B cell (primary cell): ENCODE data around the gene RFWD3. TPM values are rescaled to one million over a fixed set of nuclear protein-coding genes. Genes with fewer than 3 reads are reported as not detected.

Experiments used
- ATAC-seq: fragments of 200-7000 bp; cut with Tn5 transposase; one replicate; pipeline ENCODE4 v1.10.0; 2021; ENCODE audit warnings: low read depth, mild to moderate bottlenecking, moderate number of reproducible peaks, moderate library complexity
- CTCF ChIA-PET: fragments of 350-600 bp; sonication (Branson Sonifier 250); formaldehyde crosslinking; loops from one replicate; lab custom pipeline; 2021; ENCODE audit warnings: antibody characterized with exemption, inconsistent platforms; lab: Charles Lee
- POLR2A ChIA-PET: fragments of 350-600 bp; sonication (Branson Sonifier 250); formaldehyde crosslinking; loops from one replicate; lab custom pipeline; 2021; ENCODE audit warnings: antibody characterized with exemption; lab: Charles Lee
- DNase-seq: peaks from one replicate; pipeline ENCODE4 v3.0.0; 2013
- H2AFZ ChIP-seq: 2 replicates; pipeline ENCODE4 v1.6.1; 2012; ENCODE audit warnings: mild to moderate bottlenecking, low read depth, low read length; ENCODE audit not compliant: insufficient read depth, poor library complexity, severe bottlenecking
- H3K27ac ChIP-seq, 2 donors: 1 replicate in 1 of 2; 2 replicates in 1 of 2; pipeline ENCODE4 v1.5.1; 2012 to 2013; ENCODE audit warnings: low read length in 2 of 2, mild to moderate bottlenecking in 2 of 2, moderate library complexity in 1 of 2
- H3K27me3 ChIP-seq, 4 experiments: fragments of 200-600 bp in 1 of 4; sonication (generic) in 1 of 4; replicated peaks in 1 of 4; 1 replicate in 2 of 4; 2 replicates in 2 of 4; pipeline versions ENCODE4 v1.6.1 to v1.7.0; 2013 to 2016; ENCODE audit warnings: low read length in 3 of 4, mild to moderate bottlenecking in 2 of 4, mixed read lengths in 1 of 4, moderate library complexity in 1 of 4; ENCODE audit not compliant: insufficient read depth in 4 of 4, control insufficient read depth in 3 of 4; ENCODE audit errors: control extremely low read depth in 1 of 4
- H3K36me3 ChIP-seq, 2 experiments: replicated peaks in 1 of 2; 1 replicate in 1 of 2; 2 replicates in 1 of 2; pipeline versions ENCODE4 v1.6.1 to v1.7.1; 2013; ENCODE audit warnings: low read length in 1 of 2; ENCODE audit not compliant: insufficient read depth in 2 of 2, control insufficient read depth in 1 of 2; ENCODE audit errors: control extremely low read depth in 1 of 2, extremely low read depth in 1 of 2
- H3K4me1 ChIP-seq, 2 donors: fragments of 200-600 bp in 1 of 2; sonication (generic) in 1 of 2; 1 replicate in 1 of 2; 2 replicates in 1 of 2; pipeline versions ENCODE4 v1.5.1 to v1.6.1; 2013 to 2017; ENCODE audit warnings: low read length in 2 of 2; ENCODE audit not compliant: control insufficient read depth in 2 of 2, insufficient read depth in 2 of 2
- H3K4me2 ChIP-seq: replicated peaks from 2 replicates; pipeline ENCODE3; 2012; ENCODE audit warnings: mild to moderate bottlenecking, low read depth, low read length; ENCODE audit not compliant: poor library complexity, severe bottlenecking
- H3K4me3 ChIP-seq, 5 experiments: fragments of 200-600 bp in 1 of 5; sonication (generic) in 1 of 5; 1 replicate in 3 of 5; 2 replicates in 2 of 5; pipeline versions ENCODE4 v1.5.1 to v1.7.0; 2011 to 2016; ENCODE audit warnings: low read length in 4 of 5, mild to moderate bottlenecking in 4 of 5, low read depth in 2 of 5, control low read depth in 1 of 5, moderate library complexity in 1 of 5; ENCODE audit not compliant: insufficient read depth in 1 of 5; ENCODE audit errors: control extremely low read depth in 1 of 5, extremely low read depth in 1 of 5
- H3K79me2 ChIP-seq: fragments of 200-600 bp; sonication (generic); one replicate; pipeline ENCODE4 v1.6.0; 2016; ENCODE audit warnings: low read length; ENCODE audit not compliant: control insufficient read depth, insufficient read depth
- H3K9ac ChIP-seq: fragments of 200-600 bp; sonication (generic); 2 replicates; pipeline ENCODE4 v1.6.1; 2017; ENCODE audit warnings: mild to moderate bottlenecking, low read length, moderate library complexity
- H3K9me3 ChIP-seq, 3 donors: one replicate each; pipeline versions ENCODE4 v1.6.1 to v1.7.1; 2013; ENCODE audit warnings: low read length in 2 of 3; ENCODE audit not compliant: control insufficient read depth in 2 of 3, insufficient read depth in 1 of 3; ENCODE audit errors: control extremely low read depth in 1 of 3
- H4K20me1 ChIP-seq: 2 replicates; pipeline ENCODE4 v1.6.0; 2012; ENCODE audit warnings: mild to moderate bottlenecking, low read length; ENCODE audit not compliant: insufficient read depth, control insufficient read depth, poor library complexity, severe bottlenecking
- H3K27ac Mint-ChIP-seq: one replicate; pipeline ENCODE4 v1.8.0; 2021; ENCODE audit warnings: mixed read lengths
- H3K27me3 Mint-ChIP-seq: one replicate; pipeline ENCODE4 v1.8.0; 2021; ENCODE audit warnings: mixed read lengths
- H3K4me1 Mint-ChIP-seq: one replicate; pipeline ENCODE4 v1.8.0; 2021; ENCODE audit warnings: mixed read lengths
- H3K4me3 Mint-ChIP-seq: one replicate; pipeline ENCODE4 v1.8.0; 2021; ENCODE audit warnings: mixed read lengths
- H3K9me3 Mint-ChIP-seq: one replicate; pipeline ENCODE4 v1.8.0; 2022; ENCODE audit warnings: mixed read lengths; ENCODE audit not compliant: insufficient read depth
- EZH2 ChIP-seq: IDR thresholded peaks from 2 replicates; pipeline ENCODE4 v1.6.1; 2012; ENCODE audit warnings: borderline replicate concordance, low read depth, mild to moderate bottlenecking, moderate library complexity, low read length; ENCODE audit not compliant: insufficient read depth, poor library complexity, severe bottlenecking
- WGBS: methylation state at CpG from one replicate; pipeline ENCODE4 v1.1.5; 2013; ENCODE audit warnings: missing lambda C conversion rate; ENCODE audit not compliant: insufficient coverage; 5-methylcytosine and 5-hydroxymethylcytosine counted together
- intact Hi-C: fragments of 100-400 bp; cut with micrococcal nuclease; formaldehyde crosslinking; loops from one replicate; pipeline ENCODE4 v1.10.0; 2022
- polyA plus RNA-seq: library from polyadenylated mRNA; depleted of rRNA; stranded (reverse); fragments of >200 nt; gene quantifications from 2 replicates; pipeline ENCODE4 v1.2.3, GENCODE V29; 2012
- total RNA-seq, 2 donors: library from RNA; stranded (reverse); fragments of 120-200 nt in 1 of 2; gene quantifications; 1 replicate in 1 of 2; 2 replicates in 1 of 2; pipeline versions ENCODE4 v1.2.3 to v1.2.4, GENCODE V29; 2013 to 2022
- TF ChIP-seq, protein P1 (sequence below): fragments of 200-600 bp; IDR thresholded peaks from one replicate; pipeline ENCODE4 v1.8.0; 2022; ENCODE audit warnings: antibody characterized with exemption, mild to moderate bottlenecking

Gene RFWD3
- total and polyA plus RNA-seq, 2 donors (not counting 1 experiment from before 2014, with no cell fraction given), result 19.7 to 63.3 TPM

- DNase-seq, result no peak
- POLR2A ChIA-PET, result interaction anchor here (1.2 kb wide), 1 partner anchor 61 kb away, joined by 6 read pairs; the partner anchor contains the start of gene RFWD3
- peak overlapping the region; percentile 94 for H3K9ac ChIP-seq
- intact Hi-C loops, result loop anchor here (2.0 kb wide), 2 partner anchors 379 to 543 kb away; partner anchors contain the start of genes WDR59 and ZFP1
- H4K20me1 ChIP-seq, result no peaks in the 10 kb centered on the region
- WGBS, result 6% methylated on average over 16 of the region's 17 CpGs
- Mint-ChIP-seq H3K27ac (peak overlapping the region; percentile 82), H3K4me3 (peak overlapping the region; percentile 90), H3K27me3 (no peaks in the 10 kb centered on the region), H3K9me3 (no peaks in the 10 kb centered on the region), H3K4me1 (peaks cover 48% of the 10 kb centered on the region)
- H3K27me3 ChIP-seq, result no peaks in the 10 kb centered on the region
- peak overlapping the region; percentile 96 for H2AFZ ChIP-seq
- peak overlapping the region; percentile 87 to 92 for H3K27ac ChIP-seq
- H3K4me2 ChIP-seq, result peak overlapping the region; percentile 82
- ATAC-seq, result no peak
- no peak for TF ChIP-seq EZH2
- TF ChIP-seq, protein P1, sequence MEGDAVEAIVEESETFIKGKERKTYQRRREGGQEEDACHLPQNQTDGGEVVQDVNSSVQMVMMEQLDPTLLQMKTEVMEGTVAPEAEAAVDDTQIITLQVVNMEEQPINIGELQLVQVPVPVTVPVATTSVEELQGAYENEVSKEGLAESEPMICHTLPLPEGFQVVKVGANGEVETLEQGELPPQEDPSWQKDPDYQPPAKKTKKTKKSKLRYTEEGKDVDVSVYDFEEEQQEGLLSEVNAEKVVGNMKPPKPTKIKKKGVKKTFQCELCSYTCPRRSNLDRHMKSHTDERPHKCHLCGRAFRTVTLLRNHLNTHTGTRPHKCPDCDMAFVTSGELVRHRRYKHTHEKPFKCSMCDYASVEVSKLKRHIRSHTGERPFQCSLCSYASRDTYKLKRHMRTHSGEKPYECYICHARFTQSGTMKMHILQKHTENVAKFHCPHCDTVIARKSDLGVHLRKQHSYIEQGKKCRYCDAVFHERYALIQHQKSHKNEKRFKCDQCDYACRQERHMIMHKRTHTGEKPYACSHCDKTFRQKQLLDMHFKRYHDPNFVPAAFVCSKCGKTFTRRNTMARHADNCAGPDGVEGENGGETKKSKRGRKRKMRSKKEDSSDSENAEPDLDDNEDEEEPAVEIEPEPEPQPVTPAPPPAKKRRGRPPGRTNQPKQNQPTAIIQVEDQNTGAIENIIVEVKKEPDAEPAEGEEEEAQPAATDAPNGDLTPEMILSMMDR, result no peak
- CTCF ChIA-PET, result interaction anchor here (0.9 to 2.5 kb wide), 4 partner anchors 11 to 61 kb away, joined by 3 to 6 read pairs (median 4); partner anchors contain the start of gene RFWD3
- peak overlapping the region; percentile 61 to 99 (median 93) for H3K4me3 ChIP-seq
- peaks cover 0 to 3% (median 0%) of the 10 kb centered on the region in 3 donors for H3K9me3 ChIP-seq
- H3K79me2 ChIP-seq, result peaks cover 64% of the 10 kb centered on the region
- H3K36me3 ChIP-seq, result no peaks in the 10 kb centered on the region
- peaks cover 34 to 36% of the 10 kb centered on the region in 2 donors for H3K4me1 ChIP-seq
Measured at GRCh38 chr16:74605746-74606520, 60.7 kb downstream of the RFWD3 start.

- TF ChIP-seq, protein P1, result no peak
- no peak for TF ChIP-seq EZH2
- H3K36me3 ChIP-seq, result no peaks in the 10 kb centered on the region
- ChIA-PET CTCF (interaction anchor here (0.9 to 2.5 kb wide), 2 partner anchors 11 to 17 kb away, joined by 3 to 6 read pairs; no protein-coding TSS in a partner anchor), POLR2A (no interaction called here)
- H3K4me1 Mint-ChIP-seq, result peaks cover 52% of the 10 kb centered on the region
- no peaks in the 10 kb centered on the region for H3K9me3 Mint-ChIP-seq
- peak overlapping the region; percentile 44 for H3K27ac Mint-ChIP-seq
- peak overlapping the region; percentile 82 for H3K4me2 ChIP-seq
- peak overlapping the region; percentile 94 for H3K9ac ChIP-seq
- WGBS, result 86% methylated on average over 3 of the region's 6 CpGs
- peak overlapping the region; percentile 90 for H3K4me3 Mint-ChIP-seq
- peaks cover 40 to 42% of the 10 kb centered on the region in 2 donors for H3K4me1 ChIP-seq
- H3K27me3 Mint-ChIP-seq, result no peaks in the 10 kb centered on the region
- no peak overlapping the region for H2AFZ ChIP-seq
- H3K4me3 ChIP-seq, result peak overlapping the region in 3 of 5 experiments; percentile 8 to 93 (median 83)
- DNase-seq (no peak), ATAC-seq (no peak)
- peak overlapping the region in 1 of 2 donors; percentile 92 for H3K27ac ChIP-seq
- peaks cover 0 to 3% (median 0%) of the 10 kb centered on the region in 3 donors for H3K9me3 ChIP-seq
- peaks cover 70% of the 10 kb centered on the region for H3K79me2 ChIP-seq
- H4K20me1 ChIP-seq, result no peaks in the 10 kb centered on the region
- no peaks in the 10 kb centered on the region for H3K27me3 ChIP-seq
- intact Hi-C loops, result no loop called here
Measured at GRCh38 chr16:74605332-74605731, 61.3 kb downstream of the RFWD3 start.
